ENCODE data around the gene IFFO2.
A peak's percentile ranks its signal among the peaks of the same experiment; 100 is the strongest.

The IFFO2 gene

DNA sequence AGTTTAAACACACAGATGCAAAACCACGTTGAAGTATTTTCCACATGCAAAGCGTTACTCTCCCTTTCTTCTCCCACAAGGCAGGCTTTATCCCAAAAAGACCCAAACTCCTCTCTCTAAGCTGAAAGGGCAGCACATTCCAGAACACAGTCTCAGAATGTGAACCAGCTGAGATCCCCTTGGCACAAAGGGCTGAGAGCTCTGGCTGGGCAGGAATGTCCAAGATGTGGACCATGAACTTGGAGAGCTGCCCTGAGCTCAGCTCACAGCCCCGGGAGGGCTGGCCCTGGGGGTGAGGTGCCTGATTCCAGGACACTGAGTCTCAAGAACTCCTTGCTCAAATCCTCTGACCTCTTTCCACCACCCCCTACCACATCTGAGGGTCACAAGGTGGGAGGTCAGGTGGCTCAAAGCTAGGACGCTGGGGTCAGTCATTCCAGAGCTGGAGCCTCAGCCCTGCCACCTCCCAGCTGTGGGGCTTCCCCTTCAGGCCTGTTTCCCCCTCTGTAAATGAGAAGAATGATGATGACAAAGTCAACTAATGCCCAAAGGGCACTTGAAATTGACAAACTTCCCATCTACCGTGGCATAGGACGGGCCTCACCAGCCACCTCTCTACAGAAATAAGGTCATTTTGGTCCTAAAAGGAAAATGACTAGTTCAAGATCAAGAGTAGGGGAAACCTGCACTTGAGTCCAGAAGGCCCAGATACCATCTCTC, 65.6 kb downstream of the IFFO2 start:
- DNase-seq, result no peak

DNA sequence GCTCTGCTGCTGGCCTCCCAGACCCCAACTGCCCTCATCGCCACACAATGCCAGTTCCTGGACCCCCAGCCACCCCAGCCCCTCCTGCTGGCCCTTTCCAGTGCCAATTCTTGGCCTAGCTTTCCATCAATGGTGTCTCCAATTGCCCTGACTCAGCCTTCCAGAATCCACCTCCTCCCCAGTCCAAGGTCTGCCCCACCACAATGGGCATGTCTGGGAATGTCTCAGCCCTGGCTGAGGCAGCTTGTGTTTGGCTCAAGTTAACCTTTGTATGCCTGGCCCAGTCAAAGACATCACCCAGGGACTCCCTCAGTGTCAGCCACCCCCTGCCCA, 70.5 kb downstream of the IFFO2 start:
- DNase-seq, result no peak

DNA sequence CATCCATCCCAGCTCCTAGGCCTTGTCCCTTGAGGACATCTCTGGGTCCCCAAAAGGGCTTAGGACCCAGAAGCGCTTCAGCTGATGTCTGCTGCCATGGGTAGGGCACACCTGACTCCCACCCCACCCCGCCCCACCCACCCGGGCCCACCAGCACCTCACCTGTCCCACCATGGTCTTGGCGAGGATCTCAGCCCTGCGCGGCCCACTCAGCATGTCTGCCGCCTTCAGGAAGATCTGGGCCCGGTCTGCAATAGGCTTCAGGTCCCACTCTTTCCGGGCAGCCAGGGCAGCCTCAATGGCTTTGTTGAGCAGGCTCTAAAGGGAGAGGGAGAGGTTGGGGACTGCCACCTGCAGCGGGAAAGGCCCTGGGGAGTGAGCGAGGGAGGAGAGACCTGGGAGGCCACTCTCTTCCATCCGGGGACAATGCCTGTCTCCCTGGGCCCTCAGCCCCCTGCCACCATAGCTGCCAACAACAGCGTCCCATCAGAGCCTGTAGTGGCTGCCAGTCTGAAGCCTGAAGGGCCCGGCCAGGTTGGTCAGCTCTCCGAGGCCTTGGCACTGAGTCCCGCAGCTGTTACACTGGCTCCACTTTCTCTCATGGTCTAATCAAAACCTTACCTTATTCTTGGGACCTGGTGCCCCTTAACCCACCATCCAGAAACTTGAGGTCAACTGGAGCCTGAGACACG, 71.0 kb downstream of the IFFO2 start:
- no peak for DNase-seq

DNA sequence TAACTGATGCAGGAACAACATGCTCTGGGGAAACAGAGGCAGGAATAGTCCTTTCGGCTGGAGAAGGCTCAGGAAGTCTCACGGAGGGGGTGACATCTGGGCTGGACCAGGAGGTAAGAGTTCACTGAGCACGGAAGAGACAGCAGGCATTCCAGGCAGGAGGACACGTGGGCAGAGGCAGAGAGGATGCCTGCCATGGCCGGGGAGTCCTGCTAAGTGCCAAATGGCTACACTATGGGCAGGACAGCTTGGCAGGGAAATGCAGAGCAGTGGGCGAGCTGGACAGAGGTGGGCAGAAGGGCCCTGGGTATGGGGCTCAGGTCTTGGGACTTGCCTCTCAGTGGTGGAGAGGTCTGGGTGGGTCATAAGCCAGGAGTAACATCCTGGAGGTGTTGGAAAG, 71.7 kb downstream of the IFFO2 start:
- no peak for DNase-seq

DNA sequence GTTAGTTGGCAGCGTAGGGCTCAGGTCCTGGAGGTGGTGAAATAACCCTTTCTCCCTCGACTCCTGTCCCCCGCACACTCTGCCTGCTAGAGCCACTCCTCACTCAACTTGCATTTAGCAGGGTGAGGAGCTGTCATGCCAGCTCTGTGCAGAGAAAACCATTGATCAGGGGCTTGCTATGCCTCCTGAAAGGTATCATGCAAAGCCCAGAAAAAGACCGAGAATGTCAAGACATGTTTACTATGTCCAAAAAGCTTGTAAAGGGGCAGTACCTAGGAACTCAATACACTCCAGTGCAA, 72.1 kb downstream of the IFFO2 start:
- DNase-seq, result no peak

DNA sequence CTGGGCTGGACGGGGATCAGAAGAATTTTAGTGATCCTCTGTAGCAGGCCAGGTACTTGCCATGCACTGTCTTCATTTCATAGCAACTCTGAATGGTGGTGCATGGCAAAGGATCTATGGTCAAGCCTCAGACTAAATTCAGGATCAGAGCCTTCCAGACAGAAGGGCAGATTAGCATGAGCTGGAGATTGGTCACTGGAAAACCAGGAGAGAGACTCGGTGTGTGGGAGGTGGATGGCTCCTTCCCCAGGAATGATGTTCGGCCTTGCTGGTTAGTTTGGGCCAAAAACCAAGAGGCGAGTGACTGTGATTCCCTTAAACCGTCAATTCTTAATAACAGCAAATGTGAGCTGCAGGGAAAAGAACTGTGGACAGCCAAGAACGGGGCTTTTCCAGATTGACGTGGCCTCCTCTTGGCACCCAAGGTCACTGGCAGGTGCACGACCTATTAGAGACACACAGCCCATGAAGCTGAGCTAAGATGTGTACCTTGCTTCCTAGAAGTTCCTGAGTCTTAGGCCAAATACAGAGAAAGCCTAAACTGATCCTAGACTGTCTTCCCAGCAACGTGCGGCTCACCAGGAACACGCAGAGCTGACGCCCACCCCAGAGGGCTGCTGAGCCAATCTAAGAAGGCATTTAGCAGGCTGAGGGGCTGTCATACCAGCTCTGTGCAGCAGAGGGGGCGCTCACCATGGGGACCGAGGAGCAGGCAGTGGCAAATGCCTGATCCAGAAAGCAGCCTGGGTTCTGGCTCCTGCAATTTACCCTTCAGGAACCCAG, 72.6 kb downstream of the IFFO2 start:
- DNase-seq, result no peak

DNA sequence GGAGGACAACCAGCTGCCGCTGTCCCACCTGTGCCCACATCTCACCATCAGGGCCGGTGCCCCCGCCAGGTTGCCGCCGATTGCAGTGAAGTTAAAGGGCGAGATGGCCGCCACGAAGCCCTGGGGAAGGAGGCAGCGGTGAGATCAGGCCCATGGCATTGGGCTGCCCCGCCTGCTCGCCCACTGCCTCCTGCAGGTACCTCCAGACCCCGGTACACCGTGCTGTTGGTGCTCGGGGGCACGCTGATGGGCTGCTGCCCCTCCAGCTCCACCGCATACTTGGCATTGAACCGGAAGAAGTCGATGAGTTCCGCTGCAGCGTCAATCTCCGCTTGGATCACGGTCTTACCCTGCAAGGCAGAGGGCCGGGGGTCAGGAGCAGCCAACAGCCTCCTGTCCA, 73.4 kb downstream of the IFFO2 start:
- no peak for DNase-seq

DNA sequence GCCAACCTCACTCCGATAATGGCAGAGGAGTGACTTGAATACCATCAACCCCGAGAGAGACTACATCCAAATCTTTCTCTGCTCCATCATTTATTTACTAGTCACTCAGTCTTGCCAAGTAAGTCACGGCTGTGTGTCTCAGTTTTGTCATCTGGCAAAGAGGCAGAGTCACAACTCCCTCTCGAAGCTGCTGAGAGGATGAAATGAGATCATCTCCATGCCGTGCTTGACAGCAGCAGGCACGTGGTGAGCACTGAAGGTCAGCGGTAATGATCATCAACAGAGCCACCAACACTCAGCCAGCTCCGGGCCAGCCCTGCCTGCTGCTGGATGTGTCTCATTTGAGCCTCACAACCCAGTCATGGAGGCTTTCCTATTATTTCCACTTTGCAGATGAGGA, 74.0 kb downstream of the IFFO2 start:
- no peak for DNase-seq

DNA sequence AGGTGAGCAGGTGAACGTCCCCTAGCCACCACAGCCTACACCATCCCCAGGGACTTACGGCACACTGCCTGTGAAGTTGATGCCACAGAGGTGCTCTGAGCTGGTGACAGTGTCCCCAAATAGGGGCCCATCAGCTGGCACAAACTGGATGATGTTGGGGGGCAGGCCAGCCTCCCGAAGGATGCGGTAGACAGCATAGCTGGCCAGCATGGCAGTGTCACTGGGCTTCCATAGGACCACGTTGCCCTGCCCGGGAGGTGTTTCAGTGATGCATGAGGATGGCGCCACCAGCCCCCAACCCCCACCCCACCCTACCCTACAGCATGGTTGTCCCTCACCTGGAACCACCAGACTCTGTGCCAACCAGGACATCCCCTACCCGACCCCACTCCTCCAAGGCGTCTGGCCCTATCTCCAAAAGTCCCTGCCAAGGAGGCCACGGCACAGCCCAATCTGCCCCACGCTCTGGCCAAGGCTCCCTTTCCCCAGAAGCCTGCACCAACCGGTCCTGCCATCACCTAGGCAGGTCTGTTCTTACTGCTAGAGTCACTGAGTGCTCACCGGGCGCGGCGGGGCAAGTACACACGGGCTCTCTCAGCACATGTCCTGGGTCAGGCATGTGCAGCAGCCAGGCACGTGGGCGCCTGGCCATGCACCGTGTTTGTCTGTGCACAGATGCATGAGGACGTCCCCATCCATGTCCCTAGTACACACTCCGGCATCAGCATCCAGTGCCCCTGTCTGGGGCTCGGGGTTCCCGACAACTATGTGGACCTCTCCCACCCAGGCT, 74.6 kb downstream of the IFFO2 start:
- DNase-seq, result no peak

DNA sequence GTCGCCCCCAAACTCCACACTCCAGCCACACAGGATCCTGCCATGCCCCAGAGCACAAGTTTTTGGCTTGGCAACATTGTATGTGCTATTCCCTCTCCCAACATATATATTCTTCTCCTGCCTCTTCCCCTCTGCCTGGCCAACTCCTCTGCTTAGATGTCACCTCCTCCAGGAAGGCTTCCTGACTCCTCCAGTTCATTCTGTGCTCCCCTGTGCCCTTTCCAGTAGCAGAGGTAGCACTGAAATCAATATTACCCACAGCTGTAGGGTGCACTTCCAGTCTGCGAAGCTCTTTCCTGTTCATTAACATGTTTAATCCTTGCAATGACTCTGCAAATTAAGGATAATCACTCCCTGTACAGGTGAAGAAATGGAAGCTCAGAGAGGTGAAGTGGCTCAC, 75.3 kb downstream of the IFFO2 start:
- no peak for DNase-seq

DNA sequence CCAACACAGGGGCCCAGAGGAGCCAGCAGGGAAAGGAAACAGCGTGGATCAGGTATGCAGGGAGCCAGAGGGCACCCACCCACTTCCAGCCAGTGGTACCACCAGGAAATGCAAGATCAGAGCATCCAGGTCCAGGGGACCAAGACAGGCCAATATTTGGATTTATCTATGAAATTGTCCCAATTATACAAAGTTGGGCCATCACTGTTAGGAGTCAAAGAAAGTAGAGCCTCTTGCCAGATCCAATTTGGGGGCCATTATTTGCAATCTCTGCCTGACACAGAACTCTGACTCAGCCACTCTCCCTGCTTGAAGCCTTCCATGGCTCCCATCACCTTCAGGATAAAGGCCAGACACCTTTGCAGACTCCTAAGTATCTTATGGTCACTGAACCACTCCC, 75.9 kb downstream of the IFFO2 start:
- DNase-seq, result no peak

DNA sequence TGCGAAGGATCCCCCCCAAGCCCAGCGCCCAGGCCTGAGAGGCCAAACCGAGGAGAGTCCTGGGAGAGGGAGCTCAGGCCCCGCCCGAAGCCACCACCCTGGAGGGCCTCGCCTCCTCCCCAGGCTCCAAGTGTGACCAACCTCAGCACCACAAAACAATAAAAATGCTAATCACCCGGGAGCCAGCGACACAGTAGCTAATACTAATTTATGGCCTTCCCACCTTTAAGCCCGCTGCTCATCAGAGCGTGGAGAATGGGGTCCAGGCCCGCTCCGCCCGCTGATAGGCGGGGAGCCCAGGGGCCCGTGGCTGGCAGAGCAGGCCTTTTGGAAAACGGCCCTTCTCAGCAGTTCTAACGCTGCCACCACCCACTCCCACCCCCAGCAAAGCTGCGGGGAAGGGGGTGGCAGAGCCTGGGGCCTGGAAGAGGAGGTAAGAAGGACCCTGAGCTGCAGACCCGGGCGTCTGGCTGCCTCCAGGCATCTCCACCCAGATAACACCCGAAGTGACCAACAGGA, 76.6 kb downstream of the IFFO2 start:
- DNase-seq, result no peak

DNA sequence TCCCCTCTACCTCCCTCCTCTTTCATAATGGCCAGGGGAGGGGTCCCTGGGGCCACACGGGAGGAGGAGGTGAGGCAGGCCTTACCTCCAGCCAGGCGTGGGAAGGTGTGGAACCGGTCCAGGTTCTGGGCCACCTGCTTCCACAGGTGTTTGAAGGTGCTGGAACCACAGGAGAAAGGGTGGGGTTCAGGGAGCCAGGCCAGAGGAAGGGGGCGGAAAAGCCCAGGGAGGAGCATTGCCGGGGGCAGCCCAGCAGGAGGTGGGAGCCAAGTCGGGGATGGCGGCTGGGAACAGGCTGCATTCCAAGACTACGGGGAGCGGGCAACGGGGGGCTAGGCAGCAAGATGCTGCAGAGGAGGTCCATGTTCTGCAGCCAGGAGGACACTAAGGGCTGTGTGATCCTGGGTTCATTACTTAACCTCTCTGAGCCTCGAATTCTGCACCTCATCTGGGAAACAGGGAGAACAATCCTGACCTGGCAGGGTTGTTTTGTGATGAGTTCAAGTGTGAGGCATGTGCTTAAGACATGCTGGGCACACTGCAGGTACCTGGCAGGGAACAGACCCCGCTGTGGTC, 77.2 kb downstream of the IFFO2 start:
- no peak for DNase-seq

DNA sequence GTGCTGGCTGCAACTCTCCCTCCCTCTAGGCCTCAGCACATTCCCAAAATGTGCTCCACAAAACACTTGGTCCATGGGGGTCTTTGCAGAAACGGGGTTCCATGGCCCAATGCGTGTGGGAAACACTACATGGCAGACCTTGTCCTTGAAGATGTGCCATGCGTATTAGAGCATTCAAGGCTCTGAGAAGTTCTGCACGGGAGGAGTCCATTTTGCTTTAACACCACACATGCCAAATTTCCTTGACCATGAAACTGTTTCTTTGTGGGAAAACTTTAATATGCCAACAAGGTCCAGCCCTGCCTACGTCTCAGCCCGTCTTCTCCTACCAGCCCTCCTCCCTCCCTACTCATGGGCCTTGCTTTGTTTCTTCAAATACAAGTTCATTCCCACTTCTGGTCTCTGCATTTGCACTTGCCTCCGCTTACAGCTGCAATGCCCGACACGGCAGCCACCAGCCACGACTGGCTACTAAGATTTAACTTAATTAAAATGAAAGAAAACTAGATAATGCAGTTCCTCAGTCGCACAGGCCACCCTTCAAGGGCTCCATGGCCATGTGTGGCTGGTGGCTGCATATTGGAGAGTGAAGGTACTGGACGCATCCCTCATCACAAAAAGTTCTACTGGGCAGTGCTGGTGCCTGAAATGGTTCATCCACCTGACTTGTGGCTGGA, 77.8 kb downstream of the IFFO2 start:
- DNase-seq, result no peak

DNA sequence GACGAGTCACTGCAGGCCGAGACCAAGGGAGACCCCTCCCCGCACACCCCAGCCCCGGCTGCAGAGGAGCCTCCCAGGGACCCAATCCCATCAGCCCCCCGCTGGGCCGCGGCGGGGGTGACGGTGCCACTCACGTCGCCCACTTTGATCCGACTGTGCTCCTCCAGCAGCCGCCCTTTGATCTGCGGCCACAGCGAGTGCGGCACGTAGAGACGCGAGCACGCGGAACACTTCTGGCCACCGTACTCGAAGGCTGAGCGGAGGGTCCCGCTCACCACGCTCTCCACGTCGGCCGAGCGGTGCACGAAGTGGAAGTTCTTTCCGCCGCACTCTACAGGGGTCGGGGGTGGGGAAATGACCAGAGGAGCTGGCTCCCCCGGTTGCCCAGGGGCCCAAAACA, 79.2 kb downstream of the IFFO2 start:
- no peak for DNase-seq

DNA sequence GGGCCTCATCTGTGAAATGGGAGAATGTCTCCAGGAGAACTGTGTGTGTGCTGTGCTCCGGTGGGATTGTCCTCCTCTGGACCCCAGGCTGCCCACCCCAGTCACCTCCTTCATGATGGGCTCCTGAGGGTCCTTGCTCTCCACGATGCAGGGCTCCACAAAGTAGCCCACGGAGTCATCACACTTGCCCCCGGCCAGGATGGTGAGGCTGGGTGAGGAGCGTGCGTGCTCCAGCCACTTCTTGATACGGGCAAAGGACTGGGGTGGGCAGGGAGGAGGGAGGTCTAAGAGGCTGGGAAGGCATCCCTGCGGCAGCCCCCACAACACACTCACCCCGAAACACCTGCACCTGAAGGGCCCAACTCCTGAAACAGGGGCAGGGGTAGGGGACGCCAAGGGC, 80.3 kb downstream of the IFFO2 start:
- no peak for DNase-seq

DNA sequence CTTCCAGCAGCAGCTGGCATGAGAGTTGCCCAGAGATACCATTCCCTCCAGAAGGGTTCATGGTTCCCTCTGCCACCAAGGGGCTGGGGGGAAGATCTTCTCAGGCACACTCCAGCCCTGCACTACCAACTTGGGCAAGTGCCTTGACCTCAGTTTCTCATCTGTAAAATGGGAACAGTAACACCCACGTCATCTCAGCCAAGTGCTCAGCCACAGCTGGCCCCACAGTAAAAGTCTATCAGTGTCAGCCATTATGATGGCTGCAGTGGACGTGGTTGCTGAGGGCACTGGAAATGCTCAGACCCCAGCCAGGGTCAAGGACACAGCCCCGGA, 80.7 kb downstream of the IFFO2 start:
- DNase-seq, result no peak

DNA sequence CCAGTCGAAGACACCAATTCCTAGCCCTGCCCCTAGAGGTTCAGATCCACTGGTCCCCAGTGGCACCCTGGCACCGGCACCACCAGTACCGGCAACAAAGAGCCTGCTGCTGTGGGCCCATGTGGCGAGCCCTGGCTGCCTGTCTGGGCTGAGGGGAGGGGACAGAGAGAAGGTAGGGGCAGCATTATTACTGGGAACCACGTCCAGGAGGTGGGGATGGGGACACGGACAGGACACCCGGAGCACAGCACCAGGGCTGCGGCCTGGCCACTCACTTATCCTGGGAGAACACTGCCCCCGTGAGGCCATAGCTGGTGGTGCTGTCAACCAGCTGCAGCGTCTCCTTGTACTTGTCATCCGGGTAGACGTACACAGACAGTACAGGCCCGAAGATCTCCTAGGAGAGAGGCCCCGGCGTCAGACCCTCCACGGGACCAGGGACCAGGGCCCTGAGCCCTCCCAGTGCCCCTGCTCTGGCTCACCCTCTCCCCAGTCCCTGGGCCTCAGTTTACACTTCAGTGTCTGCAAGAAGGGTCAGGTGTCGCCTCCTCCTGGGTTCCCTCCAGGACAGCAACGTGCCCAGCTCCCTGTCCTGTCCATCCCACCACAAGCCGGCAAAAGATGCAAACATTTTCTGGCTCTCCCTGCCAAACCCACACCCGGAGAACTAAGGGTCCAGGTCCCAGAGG, 81.2 kb downstream of the IFFO2 start:
- DNase-seq, result peak; percentile 48

DNA sequence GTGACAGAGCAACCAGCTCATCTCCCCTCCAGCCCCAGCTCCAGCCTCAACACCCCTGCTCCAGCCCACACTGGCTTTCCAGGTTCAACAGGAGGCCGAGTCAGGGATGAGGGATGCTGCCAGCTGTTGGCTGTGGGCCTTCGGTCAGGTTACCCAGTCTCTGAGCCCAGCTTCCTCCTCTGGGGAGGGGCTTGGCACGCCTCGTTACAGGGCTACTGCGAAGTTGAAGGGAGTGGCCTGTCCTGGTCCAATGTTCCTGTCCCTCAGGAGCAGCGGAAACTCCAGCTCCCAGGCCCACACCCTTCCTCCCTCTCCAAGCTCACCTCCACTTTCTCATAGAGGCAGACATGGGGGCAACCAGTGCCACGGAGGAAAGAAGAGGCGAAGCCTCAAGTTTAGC, 81.9 kb downstream of the IFFO2 start:
- DNase-seq, result no peak

DNA sequence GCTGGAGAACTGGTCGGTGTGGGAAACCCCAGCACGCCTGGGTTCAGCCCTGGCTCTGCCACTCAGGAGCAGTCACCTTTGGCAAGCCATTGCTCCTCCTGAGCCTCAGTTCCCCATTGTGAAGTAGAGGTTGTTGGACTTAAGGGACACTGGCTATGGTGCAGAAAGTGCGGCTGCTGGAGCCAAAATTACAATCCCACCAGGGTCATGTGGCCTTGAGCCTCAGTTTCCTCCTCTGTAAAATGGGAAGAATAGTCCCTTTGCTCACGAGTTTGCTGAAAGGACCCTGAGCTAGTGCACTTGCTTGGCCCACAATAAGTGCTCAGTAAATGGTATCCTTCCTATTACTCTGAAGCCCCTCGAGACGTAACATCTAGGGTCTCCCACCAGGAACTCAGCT, 82.4 kb downstream of the IFFO2 start:
- DNase-seq, result no peak

DNA sequence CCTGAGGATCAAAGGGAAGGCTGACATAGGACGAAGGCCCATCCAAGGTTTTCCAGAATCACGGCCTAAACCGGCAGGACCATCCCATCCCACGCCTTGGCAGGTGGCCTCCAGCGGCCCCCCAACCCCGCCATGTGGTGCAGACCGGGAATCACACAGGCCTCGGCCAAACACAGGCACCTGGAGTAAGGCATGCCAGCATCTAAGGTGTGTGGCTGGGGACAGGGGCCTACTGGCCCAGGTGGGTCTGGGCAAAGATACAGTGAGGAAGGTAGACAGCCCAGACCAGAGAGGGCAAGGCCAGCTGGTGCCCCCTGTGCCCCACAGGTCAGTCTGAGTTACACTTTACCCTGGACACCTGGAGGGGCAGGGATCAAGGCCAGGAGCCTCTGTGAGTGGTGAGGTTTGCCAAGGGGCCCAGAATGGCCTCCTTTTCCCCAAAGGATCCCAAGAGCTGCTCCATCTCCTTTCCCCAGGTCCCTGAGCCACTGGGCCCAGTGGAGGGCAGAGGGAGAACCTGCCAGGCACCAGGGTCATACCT, 84.3 kb downstream of the IFFO2 start:
- DNase-seq, result no peak

Data from DMS153 (cell line).